GM12878 (cell line): ENCODE results near the gene SLC35F2. TPM values are rescaled to one million over a fixed set of nuclear protein-coding genes. Genes with fewer than 3 reads are reported as not detected.

Experiments
- ATAC-seq: fragments of 200-7000 bp; cut with Tn5 transposase; 3 replicates; pipeline ENCODE4 v1.9.1; 2020; ENCODE audit warnings: mild to moderate bottlenecking, moderate library complexity
- BruUV-seq: library from RNA; stranded (reverse); fragments of 400-500 nt; replicated peaks from 2 replicates; lab custom pipeline; 2021; lab: Mats Ljungman, UMichigan
- CTCF ChIA-PET: fragments of 300-600 bp; sonication (Branson Sonifier 250); formaldehyde crosslinking; extraction: SDS; loops from one replicate; lab custom pipeline; 2021; ENCODE audit warnings: inconsistent platforms; lab: Yijun Ruan, JAX
- POLR2A ChIA-PET: fragments of 350-600 bp; formaldehyde crosslinking; extraction: SDS; loops from one replicate; lab custom pipeline; 2021; ENCODE audit warnings: inconsistent platforms; lab: Charles Lee
- RAD21 ChIA-PET: fragments of 300-600 bp; sonication (Branson Sonifier 250); formaldehyde crosslinking; loops from one replicate; lab custom pipeline; 2023; ENCODE audit warnings: antibody characterized with exemption; ENCODE audit not compliant: unreplicated experiment; lab: Charles Lee
- SMC1A ChIA-PET: fragments of 300-600 bp; sonication (Branson Sonifier 250); formaldehyde crosslinking; loops from one replicate; lab custom pipeline; 2023; ENCODE audit not compliant: unreplicated experiment, uncharacterized antibody; lab: Charles Lee
- DNase-seq: peaks from one replicate; pipeline ENCODE4 v3.0.0-alpha.2; 2011; ENCODE audit warnings: low read depth, low spot score
- FAIRE-seq: peaks from 3 replicates; lab custom pipeline; 2011; peaks lifted over from hg19 to GRCh38; lab: Jason Lieb, UNC
- H2AFZ ChIP-seq: 2 replicates; pipeline ENCODE4 v1.6.0; 2011; ENCODE audit warnings: low read depth, low read length, control low read depth; ENCODE audit not compliant: control insufficient read depth
- H3K27ac ChIP-seq: 2 replicates; pipeline ENCODE4 v1.5.1; 2011; ENCODE audit warnings: control low read depth; ENCODE audit not compliant: control insufficient read depth, insufficient read depth
- H3K27me3 ChIP-seq, 2 experiments: replicated peaks in 1 of 2; 2 replicates each; pipeline versions ENCODE4 v1.6.0 to v1.6.1; 2011; ENCODE audit warnings: low read length in 1 of 2; ENCODE audit not compliant: control insufficient read depth in 2 of 2, insufficient read depth in 2 of 2
- H3K36me3 ChIP-seq, 2 experiments: 2 replicates each; pipeline ENCODE4 v1.5.1; 2011; ENCODE audit warnings: low read length in 1 of 2; ENCODE audit not compliant: control insufficient read depth in 2 of 2, insufficient read depth in 2 of 2
- H3K4me1 ChIP-seq: 2 replicates; pipeline ENCODE4 v1.6.1; 2011; ENCODE audit warnings: mild to moderate bottlenecking, low read length, moderate library complexity, mixed read lengths; ENCODE audit not compliant: control insufficient read depth, insufficient read depth
- H3K4me2 ChIP-seq: 2 replicates; pipeline ENCODE4 v1.6.0; 2011; ENCODE audit warnings: control low read depth; ENCODE audit not compliant: control insufficient read depth, insufficient read depth
- H3K4me3 ChIP-seq: fragments of 200-600 bp; sonication (generic); 2 replicates; pipeline ENCODE4 v1.5.1; 2016
- H3K79me2 ChIP-seq: 2 replicates; pipeline ENCODE4 v1.6.0; 2011; ENCODE audit warnings: low read length; ENCODE audit not compliant: control insufficient read depth, insufficient read depth
- H3K9ac ChIP-seq: 2 replicates; pipeline ENCODE4 v1.8.0; 2011; ENCODE audit warnings: low read length, control low read depth, mixed read lengths; ENCODE audit not compliant: control insufficient read depth, insufficient read depth
- H3K9me3 ChIP-seq: replicated peaks from 3 replicates; pipeline ENCODE4 v1.5.1; 2011; ENCODE audit warnings: mild to moderate bottlenecking, low read length; ENCODE audit not compliant: control insufficient read depth, insufficient read depth
- H4K20me1 ChIP-seq: 2 replicates; pipeline ENCODE4 v1.6.0; 2011; ENCODE audit not compliant: control insufficient read depth, insufficient read depth
- BMI1 ChIP-seq: fragments of 450-650 bp; IDR thresholded peaks from 2 replicates; pipeline ENCODE4 v1.6.1; 2016; ENCODE audit warnings: mild to moderate bottlenecking, moderate library complexity, borderline replicate concordance
- CHD4 ChIP-seq: fragments of 200-600 bp; sonication (generic); IDR thresholded peaks from 2 replicates; pipeline ENCODE4 v1.6.1; 2016; ENCODE audit warnings: mild to moderate bottlenecking
- FOXM1 ChIP-seq: IDR thresholded peaks from 2 replicates; pipeline ENCODE4 v1.6.1; 2012; ENCODE audit warnings: low read depth, mild to moderate bottlenecking, inconsistent platforms, low read length, moderate library complexity
- HCFC1 ChIP-seq: fragments of 150-350 bp; IDR thresholded peaks from 2 replicates; pipeline ENCODE4 v1.6.1; 2014; ENCODE audit warnings: low read length
- IKZF1 ChIP-seq: fragments of 450-650 bp; conservative IDR thresholded peaks from 2 replicates; pipeline ENCODE4 v1.6.1; 2017; ENCODE audit warnings: antibody characterized with exemption, mild to moderate bottlenecking
- IRF3 ChIP-seq: fragments of 450-650 bp; IDR thresholded peaks from 2 replicates; pipeline ENCODE4 v1.6.1; 2014; ENCODE audit warnings: mild to moderate bottlenecking
- MAX ChIP-seq: IDR thresholded peaks from 2 replicates; pipeline ENCODE4 v1.6.1; 2012; ENCODE audit warnings: low read depth, low read length, improper control_type of control experiment
- NRF1 ChIP-seq: conservative IDR thresholded peaks from 2 replicates; pipeline ENCODE4 v1.6.1; 2011; ENCODE audit warnings: mild to moderate bottlenecking, low read depth, low read length, improper control_type of control experiment
- PKNOX1 ChIP-seq: fragments of 450-650 bp; IDR thresholded peaks from 2 replicates; pipeline ENCODE4 v1.6.1; 2016; ENCODE audit warnings: mild to moderate bottlenecking
- PML ChIP-seq: IDR thresholded peaks from 2 replicates; pipeline ENCODE4 v1.6.1; 2012; ENCODE audit warnings: low read length, inconsistent platforms
- POLR2AphosphoS5 ChIP-seq: IDR thresholded peaks from 2 replicates; pipeline ENCODE4 v1.6.1; 2011; ENCODE audit warnings: mild to moderate bottlenecking, low read length, inconsistent platforms
- RAD51 ChIP-seq: fragments of 450-650 bp; IDR thresholded peaks from 2 replicates; pipeline ENCODE4 v1.6.1; 2016; ENCODE audit warnings: moderate library complexity, mild to moderate bottlenecking, inconsistent platforms
- RUNX3 ChIP-seq: IDR thresholded peaks from 2 replicates; pipeline ENCODE4 v1.6.1; 2012; ENCODE audit warnings: low read length, inconsistent platforms
- SPI1 ChIP-seq: IDR thresholded peaks from 2 replicates; pipeline ENCODE4 v1.6.1; 2011; ENCODE audit warnings: low read depth, mild to moderate bottlenecking, low read length, moderate library complexity, borderline replicate concordance; ENCODE audit not compliant: insufficient read depth
- STAT3 ChIP-seq: IDR thresholded peaks from 2 replicates; pipeline ENCODE4 v1.6.1; 2011; ENCODE audit warnings: low read depth, low read length, improper control_type of control experiment
- SUZ12 ChIP-seq: fragments of 200-600 bp; sonication (generic); IDR thresholded peaks from one replicate; pipeline ENCODE4 v1.6.1; 2018; ENCODE audit warnings: antibody characterized with exemption, mild to moderate bottlenecking; ENCODE audit not compliant: unreplicated experiment
- TCF3 ChIP-seq: IDR thresholded peaks from 2 replicates; pipeline ENCODE4 v1.6.1; 2012; ENCODE audit warnings: low read depth, mild to moderate bottlenecking, low read length, borderline replicate concordance; ENCODE audit not compliant: insufficient read depth
- USF2 ChIP-seq: IDR thresholded peaks from 2 replicates; pipeline ENCODE4 v1.6.1; 2011; ENCODE audit warnings: low read depth, low read length, improper control_type of control experiment, borderline replicate concordance
- ZBTB11 ChIP-seq: fragments of 450-650 bp; formaldehyde crosslinking; IDR thresholded peaks from 2 replicates; pipeline ENCODE4 v1.5.0; 2022; ENCODE audit warnings: mild to moderate bottlenecking, missing genetic modification characterization
- ZNF622 ChIP-seq: fragments of 450-650 bp; IDR thresholded peaks from 2 replicates; pipeline ENCODE4 v1.6.1; 2017; ENCODE audit warnings: mild to moderate bottlenecking, inconsistent platforms
- WGBS: methylation state at CpG from one replicate; pipeline ENCODE4 v1.1.6; 2016; ENCODE audit warnings: low lambda C conversion rate; ENCODE audit not compliant: insufficient replicate concordance, insufficient coverage; ENCODE audit errors: missing lambda C conversion rate; 5-methylcytosine and 5-hydroxymethylcytosine counted together
- in situ Hi-C: fragments of 300-500 bp; cut with MboI; formaldehyde crosslinking; loops from 9 replicates; pipeline ENCODE4 v1.14.3; 2018; ENCODE audit warnings: mixed read lengths
- intact Hi-C: fragments of 100-400 bp; cut with micrococcal nuclease; formaldehyde crosslinking; loops from one replicate; pipeline ENCODE4 v1.14.2; 2022; ENCODE audit not compliant: unreplicated experiment
- polyA plus RNA-seq, 11 experiments: library from polyadenylated mRNA; depleted of rRNA in 4 of 11; unstranded in 6 of 11; stranded (reverse) in 5 of 11; fragments of >200 nt; fragmentation: Nextera tagmentation in 4 of 11; fragmentation: Illumina TruSeq in 1 of 11; extraction: Ambion mirVana in 4 of 11; extraction: Trizol in 1 of 11; gene quantifications; 1 replicate in 1 of 11; 2 replicates in 10 of 11; pipeline versions ENCODE4 v1.2.1 to v1.2.3, GENCODE V29; 2011 to 2016; ENCODE audit warnings: inconsistent platforms in 2 of 11, missing spikeins in 2 of 11, low read depth in 1 of 11
- total RNA-seq, 4 experiments: library from RNA; depleted of rRNA in 3 of 4; stranded (reverse); fragments of >200 nt in 3 of 4; fragmentation: Illumina TruSeq in 1 of 4; extraction: Trizol in 1 of 4; gene quantifications; 2 replicates each; pipeline versions ENCODE4 v1.2.1 to v1.2.3, GENCODE V29; 2013 to 2021

SLC35F2 gene
- total and polyA plus RNA-seq, 10 of the 15 experiments (the other 5 are each of a cell fraction or from before 2014, with no cell fraction given) = 15.2 to 48.8 (median 40.1) TPM

- in situ Hi-C loops = no loop called here
- ChIA-PET CTCF (no interaction called here), RAD21 (no interaction called here), POLR2A (interaction anchor here (0.6 to 1.3 kb wide), 2 partner anchors 11 to 353 kb away, joined by 3 to 6 read pairs; no protein-coding TSS in a partner anchor)
- Histone ChIP-seq H3K4me1 (peaks cover 40% of the 10 kb centered on the region), H3K4me2 (no peak overlapping the region), H3K36me3 (peaks cover 2 to 3% of the 10 kb centered on the region in 2 experiments; a peak in 3 of 4 replicates), H3K9ac (no peak overlapping the region), H3K27ac (no peak overlapping the region), H3K9me3 (no peaks in the 10 kb centered on the region), H3K4me3 (no peak overlapping the region)
- no TSS peak for BruUV-seq
- no peak for FAIRE-seq
- TF ChIP-seq PKNOX1 (no peak), TCF3 (no peak), IKZF1 (no peak), SPI1 (no peak), ZBTB11 (CRISPR knock-in tag) (no peak), PML (no peak), SUZ12 (no peak), BMI1 (no peak), RUNX3 (no peak), ZNF622 (no peak), RAD51 (no peak), HCFC1 (no peak), STAT3 (no peak), USF2 (no peak), NRF1 (no peak), POLR2AphosphoS5 (no peak), CHD4 (no peak), FOXM1 (no peak), IRF3 (no peak), MAX (no peak)
- TF ChIP-seq, all 136 proteins: peak for 0
- SMC1A ChIA-PET = no interaction called here
- intact Hi-C loops = loop anchor here (5.0 kb wide), 1 partner anchor 883 kb away; no protein-coding TSS in a partner anchor
- H3K79me2 ChIP-seq = peaks cover 72% of the 10 kb centered on the region
- no peaks in the 10 kb centered on the region for H3K27me3 ChIP-seq
- H4K20me1 ChIP-seq = no peaks in the 10 kb centered on the region
- no peak overlapping the region for H2AFZ ChIP-seq
- DNase-seq (no peak), ATAC-seq (no peak)
- 89% methylated on average over 7 of the region's 7 CpGs for WGBS
Observed at GRCh38 chr11:107844041-107844440, 14.5 kb downstream of the SLC35F2 start.
